CD14-positive monocyte (primary cell): ENCODE results near the gene GPC5. TPM values are rescaled to one million over a fixed set of nuclear protein-coding genes. Genes with fewer than 3 reads are reported as not detected.

ENCODE experiments used
- DNase-seq, 3 donors: peaks; one replicate each; pipeline ENCODE4 v3.0.0-alpha.2; 2011 to 2022
- H2AFZ ChIP-seq: 2 replicates; pipeline ENCODE4 v1.6.0; 2012; ENCODE audit warnings: mild to moderate bottlenecking, low read depth, low read length, inconsistent platforms; ENCODE audit not compliant: insufficient read depth, poor library complexity, severe bottlenecking
- H3K27ac ChIP-seq, 2 donors: 1 replicate in 1 of 2; 2 replicates in 1 of 2; pipeline ENCODE4 v1.5.1; 2012 to 2013; ENCODE audit warnings: low read length in 2 of 2, control low read depth in 1 of 2, inconsistent platforms in 1 of 2, low read depth in 1 of 2, mild to moderate bottlenecking in 1 of 2
- H3K27me3 ChIP-seq, 2 donors: one replicate each; pipeline versions ENCODE4 v1.6.0 to v1.6.1; 2011 to 2013; ENCODE audit warnings: low read length in 2 of 2; ENCODE audit not compliant: control insufficient read depth in 2 of 2, insufficient read depth in 2 of 2
- H3K36me3 ChIP-seq, 2 donors: replicated peaks in 1 of 2; 1 replicate in 1 of 2; 2 replicates in 1 of 2; pipeline versions ENCODE4 v1.5.1 to v1.6.1; 2012 to 2013; ENCODE audit warnings: low read length in 2 of 2, control low read depth in 1 of 2, inconsistent platforms in 1 of 2, mild to moderate bottlenecking in 1 of 2; ENCODE audit not compliant: insufficient read depth in 2 of 2, control insufficient read depth in 1 of 2
- H3K4me1 ChIP-seq, 2 donors: 1 replicate in 1 of 2; 2 replicates in 1 of 2; pipeline versions ENCODE4 v1.5.1 to v1.6.1; 2012 to 2013; ENCODE audit warnings: low read length in 2 of 2, control low read depth in 1 of 2, inconsistent platforms in 1 of 2, mild to moderate bottlenecking in 1 of 2, moderate library complexity in 1 of 2; ENCODE audit not compliant: insufficient read depth in 2 of 2, control insufficient read depth in 1 of 2
- H3K4me2 ChIP-seq: replicated peaks from 2 replicates; pipeline ENCODE3; 2012; ENCODE audit warnings: low read length, moderate library complexity, mild to moderate bottlenecking; ENCODE audit not compliant: poor library complexity, severe bottlenecking; ENCODE audit errors: extremely low read depth
- H3K4me3 ChIP-seq, 3 experiments: fragments of 200-600 bp in 1 of 3; sonication (generic) in 1 of 3; replicated peaks in 1 of 3; 1 replicate in 2 of 3; 2 replicates in 1 of 3; pipeline ENCODE4 v1.5.1; 2011 to 2013; ENCODE audit warnings: low read length in 3 of 3, mild to moderate bottlenecking in 3 of 3, control low read depth in 2 of 3, low read depth in 2 of 3, inconsistent platforms in 1 of 3, moderate library complexity in 1 of 3
- H3K79me2 ChIP-seq: 2 replicates; pipeline ENCODE4 v1.6.0; 2012; ENCODE audit warnings: mild to moderate bottlenecking, control low read depth, inconsistent platforms, low read length, moderate library complexity; ENCODE audit not compliant: insufficient read depth
- H3K9ac ChIP-seq: 2 replicates; pipeline ENCODE4 v1.6.0; 2017; ENCODE audit warnings: low read length, mild to moderate bottlenecking; ENCODE audit not compliant: insufficient read depth, poor library complexity, severe bottlenecking
- H3K9me3 ChIP-seq, 2 donors: replicated peaks in 1 of 2; 1 replicate in 1 of 2; 2 replicates in 1 of 2; pipeline versions ENCODE4 v1.5.1 to v1.6.1; 2012 to 2013; ENCODE audit warnings: low read length in 2 of 2, control low read depth in 1 of 2; ENCODE audit not compliant: control insufficient read depth in 1 of 2, insufficient read depth in 1 of 2
- H4K20me1 ChIP-seq: 2 replicates; pipeline ENCODE4 v1.6.0; 2012; ENCODE audit warnings: mild to moderate bottlenecking, low read length, control low read depth, moderate library complexity; ENCODE audit not compliant: insufficient read depth
- H3K27ac Mint-ChIP-seq, 7 donors: one replicate each; pipeline ENCODE4 v1.8.0; 2020; ENCODE audit warnings: mild to moderate bottlenecking in 7 of 7, mixed read lengths in 7 of 7, moderate library complexity in 6 of 7, inconsistent platforms in 2 of 7
- H3K27me3 Mint-ChIP-seq, 3 donors: one replicate each; pipeline ENCODE4 v1.8.0; 2021 to 2022; ENCODE audit warnings: low read depth in 3 of 3, mild to moderate bottlenecking in 3 of 3, mixed read lengths in 3 of 3, moderate library complexity in 3 of 3, inconsistent platforms in 1 of 3
- H3K36me3 Mint-ChIP-seq, 2 donors: one replicate each; pipeline ENCODE4 v1.8.0; 2020; ENCODE audit warnings: mixed read lengths in 2 of 2, inconsistent platforms in 1 of 2, mild to moderate bottlenecking in 1 of 2
- H3K4me1 Mint-ChIP-seq: one replicate; pipeline ENCODE4 v1.8.0; 2020; ENCODE audit warnings: mild to moderate bottlenecking, mixed read lengths
- H3K4me3 Mint-ChIP-seq, 2 donors: one replicate each; pipeline ENCODE4 v1.8.0; 2020; ENCODE audit warnings: mild to moderate bottlenecking in 2 of 2, mixed read lengths in 2 of 2, moderate library complexity in 1 of 2
- H3K9me3 Mint-ChIP-seq, 7 donors: one replicate each; pipeline ENCODE4 v1.8.0; 2020 to 2022; ENCODE audit warnings: mixed read lengths in 7 of 7, mild to moderate bottlenecking in 6 of 7, moderate library complexity in 6 of 7, inconsistent platforms in 2 of 7
- CTCF ChIP-seq: fragments of 200-600 bp; IDR thresholded peaks from one replicate; pipeline ENCODE4 v1.8.0; 2022; ENCODE audit warnings: antibody characterized with exemption, mild to moderate bottlenecking
- WGBS: methylation state at CpG from one replicate; pipeline ENCODE4 v1.1.5; 2013; ENCODE audit warnings: missing lambda C conversion rate; ENCODE audit not compliant: insufficient coverage; 5-methylcytosine and 5-hydroxymethylcytosine counted together
- intact Hi-C, 2 donors: fragments of 100-400 bp; cut with micrococcal nuclease; formaldehyde crosslinking; loops; one replicate each; pipeline versions ENCODE4 v1.15.0 to v1.15.1; 2023
- polyA plus RNA-seq, 3 donors: library from polyadenylated mRNA; depleted of rRNA in 1 of 3; unstranded in 2 of 3; stranded (reverse) in 1 of 3; fragments of 300-500 nt in 2 of 3; fragments of >200 nt in 1 of 3; fragmentation: Illumina TruSeq in 2 of 3; gene quantifications; 1 replicate in 2 of 3; 2 replicates in 1 of 3; pipeline ENCODE4 v1.2.3, GENCODE V29; 2012 to 2021

Gene GPC5
- polyA plus RNA-seq, 3 donors = not detected

GRCh38 chr13:92315265-92315664, 916.8 kb downstream of the GPC5 start:
- H2AFZ ChIP-seq = no peak overlapping the region
- intact Hi-C loops = no loop called here
- H3K9me3 ChIP-seq = peaks cover 3 to 10% of the 10 kb centered on the region in 2 donors
- no peak overlapping the region for H3K9ac ChIP-seq
- H3K4me3 Mint-ChIP-seq = no peak overlapping the region
- no peaks in the 10 kb centered on the region for H3K4me1 ChIP-seq
- no peak overlapping the region for H3K4me3 ChIP-seq
- no peaks in the 10 kb centered on the region for H3K4me1 Mint-ChIP-seq
- peaks cover 0 to 10% (median 2%) of the 10 kb centered on the region in 7 donors for H3K9me3 Mint-ChIP-seq
- H3K27ac Mint-ChIP-seq = no peak overlapping the region
- H3K79me2 ChIP-seq = no peaks in the 10 kb centered on the region
- no peaks in the 10 kb centered on the region for H4K20me1 ChIP-seq
- no peaks in the 10 kb centered on the region for H3K36me3 Mint-ChIP-seq
- 60% methylated on average over 1 of the region's 2 CpGs for WGBS
- H3K27me3 Mint-ChIP-seq = peaks cover 0 to 1% (median 1%) of the 10 kb centered on the region in 3 donors
- H3K36me3 ChIP-seq = no peaks in the 10 kb centered on the region
- TF ChIP-seq CTCF = no peak
- H3K27ac ChIP-seq = no peak overlapping the region
- H3K4me2 ChIP-seq = no peak overlapping the region
- DNase-seq = no peak
- no peaks in the 10 kb centered on the region for H3K27me3 ChIP-seq

- H3K27me3 ChIP-seq = no peaks in the 10 kb centered on the region
- H3K4me3 ChIP-seq = no peak overlapping the region
- no peak for DNase-seq
- H3K36me3 Mint-ChIP-seq = no peaks in the 10 kb centered on the region
- WGBS = no CpG with 5 or more reads among the region's 2 CpGs
- H3K36me3 ChIP-seq = no peaks in the 10 kb centered on the region
- H2AFZ ChIP-seq = no peak overlapping the region
- intact Hi-C loops = no loop called here
- no peak overlapping the region for H3K9ac ChIP-seq
- peaks cover 0 to 10% (median 2%) of the 10 kb centered on the region in 7 donors for H3K9me3 Mint-ChIP-seq
- TF ChIP-seq CTCF = no peak
- no peak overlapping the region for H3K27ac ChIP-seq
- peaks cover 0 to 1% (median 1%) of the 10 kb centered on the region in 3 donors for H3K27me3 Mint-ChIP-seq
- H3K4me3 Mint-ChIP-seq = no peak overlapping the region
- peaks cover 3 to 10% of the 10 kb centered on the region in 2 donors for H3K9me3 ChIP-seq
- H3K4me2 ChIP-seq = no peak overlapping the region
- H3K79me2 ChIP-seq = no peaks in the 10 kb centered on the region
- no peaks in the 10 kb centered on the region for H4K20me1 ChIP-seq
- no peak overlapping the region for H3K27ac Mint-ChIP-seq
- no peaks in the 10 kb centered on the region for H3K4me1 ChIP-seq
- no peaks in the 10 kb centered on the region for H3K4me1 Mint-ChIP-seq
Observed at GRCh38 chr13:92316030-92316429, 917.6 kb downstream of the GPC5 start.
